K562 (cell line): ENCODE results near the gene CLEC2D. TPM values are rescaled to one million over a fixed set of nuclear protein-coding genes. Genes with fewer than 3 reads are reported as not detected.

Source experiments
- ATAC-seq: fragments of 200-7000 bp; cut with Tn5 transposase; 3 replicates; pipeline ENCODE4 v1.9.1; 2020; ENCODE audit warnings: moderate library complexity
- BruUV-seq: library from RNA; stranded (reverse); fragments of 400-500 nt; replicated peaks from 2 replicates; lab custom pipeline; 2021; lab: Mats Ljungman, UMichigan
- CTCF ChIA-PET: fragments of 300-600 bp; formaldehyde crosslinking; extraction: SDS; loops from one replicate; lab custom pipeline; 2021; ENCODE audit warnings: low intra/inter-chr PET ratio; lab: Yijun Ruan, JAX
- POLR2A ChIA-PET: fragments of 300-600, 350-650 bp; sonication (Branson Sonifier 250); formaldehyde crosslinking; extraction: SDS; loops from one replicate; lab custom pipeline; 2021; ENCODE audit warnings: antibody characterized with exemption, inconsistent platforms; lab: Yijun Ruan, JAX
- DNase-seq, 4 experiments: peaks; one replicate each; pipeline versions ENCODE4 v3.0.0 to v3.0.0-alpha.2; 2011 to 2018; ENCODE audit warnings: low spot score in 3 of 4, mixed read lengths in 3 of 4; ENCODE audit errors: extremely low read depth in 1 of 4
- FAIRE-seq: peaks from 2 replicates; lab custom pipeline; 2011; peaks lifted over from hg19 to GRCh38; lab: Jason Lieb, UNC
- H2AFZ ChIP-seq: 2 replicates; pipeline ENCODE4 v1.6.0; 2011; ENCODE audit warnings: low read depth, low read length, control low read depth, inconsistent platforms
- H3K27ac ChIP-seq: fragments of 200-600 bp; 3 replicates; pipeline ENCODE4 v1.8.0; 2011; ENCODE audit warnings: low read depth, mild to moderate bottlenecking, control low read depth, inconsistent platforms, low read length, moderate library complexity, mixed read lengths; ENCODE audit errors: extremely low read depth
- H3K27me3 ChIP-seq, 2 experiments: fragments of 300-600 bp in 1 of 2; 2 replicates in 1 of 2; 3 replicates in 1 of 2; pipeline versions ENCODE4 v1.6.0 to v1.8.0; 2011; ENCODE audit warnings: inconsistent platforms in 2 of 2, low read length in 2 of 2, mild to moderate bottlenecking in 1 of 2, mixed read lengths in 1 of 2, moderate library complexity in 1 of 2; ENCODE audit not compliant: control insufficient read depth in 2 of 2, insufficient read depth in 2 of 2
- H3K36me3 ChIP-seq: fragments of 300-600 bp; 3 replicates; pipeline ENCODE4 v1.8.0; 2011; ENCODE audit warnings: mild to moderate bottlenecking, low read length, inconsistent platforms; ENCODE audit not compliant: control insufficient read depth, insufficient read depth
- H3K4me1 ChIP-seq, 2 experiments: fragments of 200-600 bp in 1 of 2; replicated peaks in 1 of 2; 2 replicates in 1 of 2; 3 replicates in 1 of 2; pipeline versions ENCODE4 v1.5.1 to v1.8.0; 2011; ENCODE audit warnings: inconsistent platforms in 2 of 2, low read length in 2 of 2, mild to moderate bottlenecking in 1 of 2, mixed read lengths in 1 of 2, moderate library complexity in 1 of 2; ENCODE audit not compliant: control insufficient read depth in 2 of 2, insufficient read depth in 2 of 2
- H3K4me2 ChIP-seq: 2 replicates; pipeline ENCODE4 v1.6.1; 2011; ENCODE audit warnings: low read length, control low read depth, inconsistent platforms, mixed read lengths; ENCODE audit not compliant: insufficient read depth
- H3K4me3 ChIP-seq: fragments of 200-600 bp; sonication (generic), shearing (Covaris generic); 2 replicates; pipeline ENCODE4 v1.5.1; 2016; ENCODE audit warnings: control low read depth, inconsistent platforms
- H3K79me2 ChIP-seq: fragments of 200-600 bp; 3 replicates; pipeline ENCODE4 v1.8.0; 2011; ENCODE audit warnings: low read length, inconsistent platforms; ENCODE audit not compliant: control insufficient read depth, insufficient read depth
- H3K9ac ChIP-seq, 2 experiments: 2 replicates each; pipeline versions ENCODE4 v1.6.0 to v1.6.1; 2011; ENCODE audit warnings: low read depth in 2 of 2, low read length in 2 of 2, control low read depth in 1 of 2, inconsistent platforms in 1 of 2, mild to moderate bottlenecking in 1 of 2, mixed read lengths in 1 of 2; ENCODE audit not compliant: insufficient read depth in 1 of 2
- H3K9me1 ChIP-seq: one replicate; pipeline ENCODE4 v1.6.0; 2011; ENCODE audit warnings: inconsistent platforms, mild to moderate bottlenecking, low read length, moderate library complexity; ENCODE audit not compliant: control insufficient read depth, insufficient read depth
- H3K9me3 ChIP-seq: replicated peaks from 2 replicates; pipeline ENCODE4 v1.5.1; 2011; ENCODE audit warnings: low read depth, low read length, inconsistent platforms; ENCODE audit not compliant: control insufficient read depth, insufficient read depth
- H4K20me1 ChIP-seq: replicated peaks from 2 replicates; pipeline ENCODE4 v1.6.1; 2011; ENCODE audit warnings: low read length, inconsistent platforms, mixed read lengths; ENCODE audit not compliant: control insufficient read depth, insufficient read depth
- EWSR1 ChIP-seq: fragments of 450-650 bp; IDR thresholded peaks from 2 replicates; pipeline ENCODE4 v1.6.1; 2018; ENCODE audit warnings: borderline replicate concordance, mild to moderate bottlenecking, low read depth, moderate library complexity; ENCODE audit not compliant: partially characterized antibody
- GABPB1 ChIP-seq: sonication (generic); formaldehyde crosslinking; IDR thresholded peaks from 2 replicates; pipeline ENCODE4 v1.8.0; 2022; ENCODE audit warnings: mild to moderate bottlenecking, missing genetic modification reagents
- HLTF ChIP-seq: fragments of 450-650 bp; IDR thresholded peaks from 2 replicates; pipeline ENCODE4 v1.6.1; 2016
- KDM2B ChIP-seq: fragments of 250-450 bp; sonication (Bioruptor Pico); IDR thresholded peaks from 2 replicates; pipeline ENCODE4 v1.8.0; 2021; ENCODE audit warnings: mild to moderate bottlenecking, moderate library complexity
- ZNF507 ChIP-seq: conservative IDR thresholded peaks from 2 replicates; pipeline ENCODE4 v1.6.1; 2017; ENCODE audit warnings: missing genetic modification characterization, missing compliant biosample characterization
- in situ Hi-C: fragments of 300-500 bp; cut with MboI; formaldehyde crosslinking; loops from 4 replicates; pipeline ENCODE4 v1.15.0; 2018; ENCODE audit warnings: inconsistent platforms, mixed read lengths
- intact Hi-C: fragments of 100-400 bp; cut with micrococcal nuclease; formaldehyde crosslinking; loops from 2 replicates; pipeline ENCODE4 v1.14.2; 2022
- polyA plus RNA-seq, 8 experiments: library from polyadenylated mRNA; depleted of rRNA in 4 of 8; stranded (reverse) in 5 of 8; unstranded in 3 of 8; fragments of >200 nt; fragmentation: Nextera tagmentation in 2 of 8; fragmentation: Illumina TruSeq in 1 of 8; extraction: Ambion mirVana in 2 of 8; extraction: Trizol in 1 of 8; gene quantifications; 2 replicates each; pipeline versions ENCODE4 v1.2.1 to v1.2.3, GENCODE V29; 2011 to 2014; ENCODE audit warnings: inconsistent platforms in 1 of 8, missing spikeins in 1 of 8
- total RNA-seq, 7 experiments: library from RNA; depleted of rRNA in 6 of 7; stranded (reverse); fragments of >200 nt in 6 of 7; fragmentation: Illumina TruSeq in 2 of 7; extraction: Trizol in 2 of 7; gene quantifications; 2 replicates each; pipeline versions ENCODE4 v1.2.1 to v1.2.3, GENCODE V29; 2011 to 2021; ENCODE audit warnings: low replicate concordance in 1 of 7
- TF ChIP-seq, protein P1 (sequence below): conservative IDR thresholded peaks from 2 replicates; pipeline ENCODE4 v1.6.1; 2011; ENCODE audit warnings: low read depth, mild to moderate bottlenecking, low read length; ENCODE audit not compliant: control insufficient read depth

The CLEC2D gene
- total and polyA plus RNA-seq, 9 of the 15 experiments (the other 6 are each of a cell fraction or from before 2014, with no cell fraction given): 1.4 to 5.0 (median 2.2) TPM

DNA sequence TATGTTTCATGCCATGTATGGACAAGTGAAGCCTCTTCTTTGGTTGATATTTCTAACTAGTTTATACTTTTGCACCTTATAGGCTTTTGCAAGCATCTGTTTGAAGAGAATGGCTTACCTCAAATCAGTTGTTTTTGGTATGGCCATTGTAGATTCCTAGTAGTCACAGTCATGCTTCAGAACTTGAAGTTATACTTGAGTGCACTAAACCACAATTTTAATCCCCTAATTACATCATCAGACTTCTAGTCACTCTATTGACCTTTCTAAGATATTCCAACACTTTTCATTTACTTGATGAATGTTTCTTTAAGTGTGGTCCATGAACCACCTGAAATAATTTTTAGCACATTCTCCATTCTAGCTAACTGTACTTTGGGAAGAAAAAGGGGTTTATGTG lies 43.2 kb upstream of the CLEC2D start:
- intact Hi-C loops (no loop called here), in situ Hi-C loops (loop anchor here (25.0 kb wide), 1 partner anchor 289 kb away; no protein-coding TSS in a partner anchor)
- TF ChIP-seq ZNF507 (tag) (no peak), GABPB1 (CRISPR knock-in tag) (no peak), HLTF (no peak), KDM2B (CRISPR knock-in tag) (no peak), EWSR1 (no peak)
- TF ChIP-seq, protein P1, sequence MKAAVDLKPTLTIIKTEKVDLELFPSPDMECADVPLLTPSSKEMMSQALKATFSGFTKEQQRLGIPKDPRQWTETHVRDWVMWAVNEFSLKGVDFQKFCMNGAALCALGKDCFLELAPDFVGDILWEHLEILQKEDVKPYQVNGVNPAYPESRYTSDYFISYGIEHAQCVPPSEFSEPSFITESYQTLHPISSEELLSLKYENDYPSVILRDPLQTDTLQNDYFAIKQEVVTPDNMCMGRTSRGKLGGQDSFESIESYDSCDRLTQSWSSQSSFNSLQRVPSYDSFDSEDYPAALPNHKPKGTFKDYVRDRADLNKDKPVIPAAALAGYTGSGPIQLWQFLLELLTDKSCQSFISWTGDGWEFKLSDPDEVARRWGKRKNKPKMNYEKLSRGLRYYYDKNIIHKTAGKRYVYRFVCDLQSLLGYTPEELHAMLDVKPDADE: no peak
- DNase-seq (no peak), FAIRE-seq (no peak), ATAC-seq (no peak)
- no peaks in the 10 kb centered on the region for H3K27me3 ChIP-seq
- no TSS peak for BruUV-seq
- POLR2A ChIA-PET: no interaction called here
- no peaks in the 10 kb centered on the region for H3K4me1 ChIP-seq
- no peak overlapping the region for H3K27ac ChIP-seq
- no peaks in the 10 kb centered on the region for H3K36me3 ChIP-seq
- CTCF ChIA-PET: no interaction called here
- H3K79me2 ChIP-seq: no peaks in the 10 kb centered on the region
- H3K4me2 ChIP-seq: no peak overlapping the region
- H4K20me1 ChIP-seq: no peaks in the 10 kb centered on the region
- no peak overlapping the region for H3K4me3 ChIP-seq
- H3K9me1 ChIP-seq: no peaks in the 10 kb centered on the region
- no peaks in the 10 kb centered on the region for H3K9me3 ChIP-seq
- no peak overlapping the region for H3K9ac ChIP-seq
- H2AFZ ChIP-seq: no peak overlapping the region
